Measurements from ENCODE around the gene RARB.

Gene RARB

GRCh38 chr3:25433106-25433505 lies 5.0 kb downstream of the RARB start:
- Histone ChIP-seq H3K27me3 (ENCODE audit: insufficient read depth, insufficient read length) (no peaks in the 10 kb centered on the region), H3K9ac (ENCODE audit: insufficient read length, low read depth) (no peak overlapping the region), H3K4me3 (ENCODE audit: insufficient read length, low read depth) (no peak overlapping the region), H3K4me1 (ENCODE audit: insufficient read depth, insufficient read length) (no peaks in the 10 kb centered on the region), H3K9me3 (ENCODE audit: insufficient read depth, low read length) (no peaks in the 10 kb centered on the region), H3K36me3 (ENCODE audit: insufficient read depth, insufficient read length, low read length) (no peaks in the 10 kb centered on the region)
- DNase-seq (ENCODE audit: low read depth, low spot score): no peak
- TF ChIP-seq ZNF274 (IDR thresholded peaks at IDR 0.05; ENCODE audit: low read depth, low read length) (no peak), YY1 (IDR thresholded peaks at IDR 0.05; ENCODE audit: insufficient read depth, insufficient read length) (no peak), SUZ12 (IDR thresholded peaks at IDR 0.05; ENCODE audit: extremely low read depth, insufficient read depth, insufficient read length) (no peak)

- DNase-seq (ENCODE audit: low read depth, low spot score): no peak
- Histone ChIP-seq H3K36me3 (ENCODE audit: insufficient read depth, insufficient read length, low read length) (no peaks in the 10 kb centered on the region), H3K9me3 (ENCODE audit: insufficient read depth, low read length) (no peaks in the 10 kb centered on the region), H3K9ac (ENCODE audit: insufficient read length, low read depth) (no peak overlapping the region), H3K4me3 (ENCODE audit: insufficient read length, low read depth) (no peak overlapping the region), H3K27me3 (ENCODE audit: insufficient read depth, insufficient read length) (no peaks in the 10 kb centered on the region), H3K4me1 (ENCODE audit: insufficient read depth, insufficient read length) (no peaks in the 10 kb centered on the region)
- no peak for TF ChIP-seq ZNF274 (IDR thresholded peaks at IDR 0.05; ENCODE audit: low read depth, low read length)
- no peak for TF ChIP-seq SUZ12 (IDR thresholded peaks at IDR 0.05; ENCODE audit: extremely low read depth, insufficient read depth, insufficient read length)
- no peak for TF ChIP-seq YY1 (IDR thresholded peaks at IDR 0.05; ENCODE audit: insufficient read depth, insufficient read length)
Observed at GRCh38 chr3:25433868-25434267, 5.8 kb downstream of the RARB start.

- Histone ChIP-seq H3K36me3 (ENCODE audit: insufficient read depth, insufficient read length, low read length) (no peaks in the 10 kb centered on the region), H3K9ac (ENCODE audit: insufficient read length, low read depth) (no peak overlapping the region), H3K9me3 (ENCODE audit: insufficient read depth, low read length) (no peaks in the 10 kb centered on the region; the same call in 1 of the 2 replicates), H3K27me3 (ENCODE audit: insufficient read depth, insufficient read length) (no peaks in the 10 kb centered on the region), H3K4me3 (ENCODE audit: insufficient read length, low read depth) (no peak overlapping the region), H3K4me1 (ENCODE audit: insufficient read depth, insufficient read length) (no peaks in the 10 kb centered on the region)
- no peak for DNase-seq (ENCODE audit: low read depth, low spot score)
- no peak for TF ChIP-seq ZNF274 (IDR thresholded peaks at IDR 0.05; ENCODE audit: low read depth, low read length)
- TF ChIP-seq SUZ12 (IDR thresholded peaks at IDR 0.05; ENCODE audit: extremely low read depth, insufficient read depth, insufficient read length): no peak
- TF ChIP-seq YY1 (IDR thresholded peaks at IDR 0.05; ENCODE audit: insufficient read depth, insufficient read length): no peak
Observed at GRCh38 chr3:25437953-25438352, 9.9 kb downstream of the RARB start.

GRCh38 chr3:25438791-25439555 lies 10.9 kb downstream of the RARB start:
- DNase-seq (ENCODE audit: low read depth, low spot score): no peak
- TF ChIP-seq SUZ12 (IDR thresholded peaks at IDR 0.05; ENCODE audit: extremely low read depth, insufficient read depth, insufficient read length): no peak
- TF ChIP-seq ZNF274 (IDR thresholded peaks at IDR 0.05; ENCODE audit: low read depth, low read length): no peak
- no peak for TF ChIP-seq YY1 (IDR thresholded peaks at IDR 0.05; ENCODE audit: insufficient read depth, insufficient read length)
- Histone ChIP-seq H3K4me1 (ENCODE audit: insufficient read depth, insufficient read length) (no peaks in the 10 kb centered on the region), H3K36me3 (ENCODE audit: insufficient read depth, insufficient read length, low read length) (no peaks in the 10 kb centered on the region), H3K4me3 (ENCODE audit: insufficient read length, low read depth) (no peak overlapping the region), H3K9me3 (ENCODE audit: insufficient read depth, low read length) (no peaks in the 10 kb centered on the region; the same call in 1 of the 2 replicates), H3K27me3 (ENCODE audit: insufficient read depth, insufficient read length) (no peaks in the 10 kb centered on the region), H3K9ac (ENCODE audit: insufficient read length, low read depth) (no peak overlapping the region)

- H3K4me3 ChIP-seq (ENCODE audit: insufficient read length, low read depth): no peak overlapping the region
- H3K36me3 ChIP-seq (ENCODE audit: insufficient read depth, insufficient read length, low read length): no peaks in the 10 kb centered on the region
- TF ChIP-seq ZNF274 (IDR thresholded peaks at IDR 0.05; ENCODE audit: low read depth, low read length) (no peak), YY1 (IDR thresholded peaks at IDR 0.05; ENCODE audit: insufficient read depth, insufficient read length) (no peak), SUZ12 (IDR thresholded peaks at IDR 0.05; ENCODE audit: extremely low read depth, insufficient read depth, insufficient read length) (no peak)
- no peaks in the 10 kb centered on the region for H3K4me1 ChIP-seq (ENCODE audit: insufficient read depth, insufficient read length)
- no peak overlapping the region for H3K9ac ChIP-seq (ENCODE audit: insufficient read length, low read depth)
- H3K27me3 ChIP-seq (ENCODE audit: insufficient read depth, insufficient read length): no peaks in the 10 kb centered on the region
- H3K9me3 ChIP-seq (ENCODE audit: insufficient read depth, low read length): no peaks in the 10 kb centered on the region; the same call in 1 of the 2 replicates
- no peak for DNase-seq (ENCODE audit: low read depth, low spot score)
Observed at GRCh38 chr3:25441234-25441856, 13.3 kb downstream of the RARB start.

GRCh38 chr3:25442486-25442885 lies 14.4 kb downstream of the RARB start:
- Histone ChIP-seq H3K27me3 (ENCODE audit: insufficient read depth, insufficient read length) (no peaks in the 10 kb centered on the region), H3K4me3 (ENCODE audit: insufficient read length, low read depth) (no peak overlapping the region), H3K9me3 (ENCODE audit: insufficient read depth, low read length) (no peaks in the 10 kb centered on the region; the same call in 1 of the 2 replicates), H3K9ac (ENCODE audit: insufficient read length, low read depth) (no peak overlapping the region), H3K4me1 (ENCODE audit: insufficient read depth, insufficient read length) (peaks cover 1% of the 10 kb centered on the region), H3K36me3 (ENCODE audit: insufficient read depth, insufficient read length, low read length) (no peaks in the 10 kb centered on the region)
- TF ChIP-seq ZNF274 (IDR thresholded peaks at IDR 0.05; ENCODE audit: low read depth, low read length): no peak
- TF ChIP-seq YY1 (IDR thresholded peaks at IDR 0.05; ENCODE audit: insufficient read depth, insufficient read length): no peak
- no peak for TF ChIP-seq SUZ12 (IDR thresholded peaks at IDR 0.05; ENCODE audit: extremely low read depth, insufficient read depth, insufficient read length)
- DNase-seq (ENCODE audit: low read depth, low spot score): no peak

- Histone ChIP-seq H3K4me3 (ENCODE audit: insufficient read length, low read depth) (no peak overlapping the region), H3K36me3 (ENCODE audit: insufficient read depth, insufficient read length, low read length) (no peaks in the 10 kb centered on the region), H3K4me1 (ENCODE audit: insufficient read depth, insufficient read length) (peaks cover 2% of the 10 kb centered on the region), H3K9ac (ENCODE audit: insufficient read length, low read depth) (no peak overlapping the region), H3K9me3 (ENCODE audit: insufficient read depth, low read length) (no peaks in the 10 kb centered on the region; the same call in 1 of the 2 replicates), H3K27me3 (ENCODE audit: insufficient read depth, insufficient read length) (no peaks in the 10 kb centered on the region)
- no peak for DNase-seq (ENCODE audit: low read depth, low spot score)
- no peak for TF ChIP-seq YY1 (IDR thresholded peaks at IDR 0.05; ENCODE audit: insufficient read depth, insufficient read length)
- TF ChIP-seq SUZ12 (IDR thresholded peaks at IDR 0.05; ENCODE audit: extremely low read depth, insufficient read depth, insufficient read length): no peak
- no peak for TF ChIP-seq ZNF274 (IDR thresholded peaks at IDR 0.05; ENCODE audit: low read depth, low read length)
Observed at GRCh38 chr3:25444273-25444672, 16.2 kb downstream of the RARB start.

Data from NT2/D1 (cell line).